HepG2 (cell line): ENCODE data around the gene SLC15A2. TPM values are rescaled to one million over a fixed set of nuclear protein-coding genes. Genes with fewer than 3 reads are reported as not detected.
A peak's percentile ranks its signal among the peaks of the same experiment; 100 is the strongest.

ENCODE experiments used
- ATAC-seq: fragments of 200-7000 bp; cut with Tn5 transposase; 3 replicates; pipeline ENCODE4 v1.9.1; 2020; ENCODE audit warnings: mild to moderate bottlenecking, moderate library complexity
- BruUV-seq: library from RNA; stranded (reverse); fragments of 400-500 nt; replicated peaks from 2 replicates; lab custom pipeline; 2021; lab: Mats Ljungman, UMichigan
- CTCF ChIA-PET: fragments of 300-600 bp; formaldehyde crosslinking; extraction: SDS; loops from one replicate; lab custom pipeline; 2021; ENCODE audit warnings: low total read pairs, inconsistent platforms, low intra/inter-chr PET ratio; lab: Yijun Ruan, JAX
- POLR2A ChIA-PET: fragments of 350-600 bp; sonication (Branson Sonifier 250); formaldehyde crosslinking; loops from one replicate; lab custom pipeline; 2020; ENCODE audit warnings: antibody characterized with exemption, inconsistent platforms; lab: Yijun Ruan, JAX
- DNase-seq: peaks from one replicate; pipeline ENCODE4 v3.0.0-alpha.2; 2015; ENCODE audit warnings: low spot score
- FAIRE-seq: peaks from 3 replicates; lab custom pipeline; 2011; peaks lifted over from hg19 to GRCh38; lab: Jason Lieb, UNC
- H2AFZ ChIP-seq: one replicate; pipeline ENCODE4 v1.6.1; 2011; ENCODE audit warnings: low read length, inconsistent platforms
- H3K27ac ChIP-seq: fragments of 300-600 bp; 3 replicates; pipeline ENCODE4 v1.8.0; 2011; ENCODE audit warnings: mixed run types, mild to moderate bottlenecking, mixed read lengths, low read length, inconsistent platforms; ENCODE audit not compliant: insufficient read depth; ENCODE audit errors: extremely low read length
- H3K27me3 ChIP-seq, 2 experiments: fragments of 200-600 bp in 1 of 2; 2 replicates in 1 of 2; 3 replicates in 1 of 2; pipeline versions ENCODE4 v1.6.0 to v1.8.0; 2011; ENCODE audit warnings: low read length in 2 of 2, mild to moderate bottlenecking in 2 of 2, moderate library complexity in 2 of 2, inconsistent platforms in 1 of 2; ENCODE audit not compliant: insufficient read depth in 2 of 2, control insufficient read depth in 1 of 2
- H3K36me3 ChIP-seq, 2 experiments: fragments of 200-600 bp in 1 of 2; replicated peaks in 1 of 2; 2 replicates in 1 of 2; 3 replicates in 1 of 2; pipeline versions ENCODE4 v1.5.1 to v1.8.0; 2011; ENCODE audit warnings: low read length in 2 of 2, inconsistent platforms in 1 of 2; ENCODE audit not compliant: insufficient read depth in 2 of 2, control insufficient read depth in 1 of 2
- H3K4me1 ChIP-seq: 2 replicates; pipeline ENCODE4 v1.5.1; 2012; ENCODE audit warnings: low read length, inconsistent platforms; ENCODE audit not compliant: insufficient read depth
- H3K4me2 ChIP-seq: 2 replicates; pipeline ENCODE4 v1.6.0; 2011; ENCODE audit warnings: low read depth, low read length, inconsistent platforms
- H3K4me3 ChIP-seq, 3 experiments: fragments of 200-600 bp in 1 of 3; sonication (generic), shearing (Covaris generic) in 1 of 3; replicated peaks in 1 of 3; 2 replicates each; pipeline ENCODE4 v1.5.1; 2011 to 2016; ENCODE audit warnings: low read length in 3 of 3, inconsistent platforms in 2 of 3, low read depth in 2 of 3, mild to moderate bottlenecking in 2 of 3, control low read depth in 1 of 3, mixed read lengths in 1 of 3; ENCODE audit not compliant: insufficient read depth in 1 of 3
- H3K79me2 ChIP-seq: one replicate; pipeline ENCODE4 v1.6.1; 2011; ENCODE audit warnings: low read length, inconsistent platforms; ENCODE audit not compliant: insufficient read depth
- H3K9ac ChIP-seq: 2 replicates; pipeline ENCODE4 v1.6.0; 2011; ENCODE audit warnings: mild to moderate bottlenecking, low read depth, low read length, inconsistent platforms; ENCODE audit not compliant: insufficient read depth
- H3K9me3 ChIP-seq: 2 replicates; pipeline ENCODE4 v1.5.1; 2012; ENCODE audit warnings: mild to moderate bottlenecking, low read length
- H4K20me1 ChIP-seq: 2 replicates; pipeline ENCODE4 v1.6.0; 2011; ENCODE audit warnings: inconsistent platforms, mild to moderate bottlenecking, low read length, moderate library complexity; ENCODE audit not compliant: insufficient read depth
- ADNP ChIP-seq: sonication (generic); formaldehyde crosslinking; IDR thresholded peaks from 2 replicates; pipeline ENCODE4 v1.4.0; 2020; ENCODE audit warnings: missing genetic modification reagents
- CCAR2 ChIP-seq: fragments of 200-400 bp; formaldehyde crosslinking; optimal IDR thresholded peaks from 2 replicates; pipeline ENCODE3; 2018; ENCODE audit warnings: low read depth, mild to moderate bottlenecking, low read length, moderate library complexity
- CEBPB ChIP-seq: IDR thresholded peaks from 2 replicates; pipeline ENCODE4 v1.6.1; 2011; ENCODE audit warnings: low read depth, low read length, improper control_type of control experiment, borderline replicate concordance
- CEBPG ChIP-seq: IDR thresholded peaks from 2 replicates; pipeline ENCODE4 v1.6.1; 2016
- MXI1 ChIP-seq: IDR thresholded peaks from 3 replicates; pipeline ENCODE4 v1.6.1; 2012; ENCODE audit warnings: low read depth, low read length, inconsistent platforms, borderline replicate concordance
- SPEN ChIP-seq: sonication (generic); formaldehyde crosslinking; IDR thresholded peaks from 2 replicates; pipeline ENCODE4 v1.5.1; 2020; ENCODE audit warnings: low read depth, mild to moderate bottlenecking, missing genetic modification reagents
- ZNF143 ChIP-seq: sonication (generic); formaldehyde crosslinking; IDR thresholded peaks from 2 replicates; pipeline ENCODE4 v1.4.0; 2020; ENCODE audit warnings: missing genetic modification reagents
- ZNF580 ChIP-seq: IDR thresholded peaks from 2 replicates; pipeline ENCODE4 v1.6.1; 2016; ENCODE audit warnings: low read depth, borderline replicate concordance
- ZNF720 ChIP-seq: sonication (generic); formaldehyde crosslinking; IDR thresholded peaks from 2 replicates; pipeline ENCODE4 v1.4.0; 2020; ENCODE audit warnings: missing genetic modification reagents
- WGBS: methylation state at CpG from one replicate; pipeline ENCODE4 v1.1.6; 2017; ENCODE audit warnings: low lambda C conversion rate; 5-methylcytosine and 5-hydroxymethylcytosine counted together
- in situ Hi-C: cut with HindIII; loops from 2 replicates; pipeline ENCODE4 v1.10.0; 2017; ENCODE audit warnings: low pct_unique_long_range_greater_than_20kb; ENCODE audit not compliant: extremely low pct_ligation_motif_present
- intact Hi-C: fragments of 100-400 bp; cut with micrococcal nuclease; formaldehyde crosslinking; loops from one replicate; pipeline ENCODE4 v1.10.0; 2022; ENCODE audit not compliant: unreplicated experiment
- polyA plus RNA-seq, 8 experiments: library from polyadenylated mRNA; depleted of rRNA in 3 of 8; stranded (reverse) in 7 of 8; unstranded in 1 of 8; fragments of >200 nt; fragmentation: Illumina TruSeq in 4 of 8; extraction: Trizol in 4 of 8; gene quantifications; 2 replicates each; pipeline versions ENCODE4 v1.2.1 to v1.2.3, GENCODE V29; 2011 to 2016; ENCODE audit warnings: low read depth in 4 of 8, missing spikeins in 1 of 8, mixed read lengths in 1 of 8; ENCODE audit not compliant: insufficient read depth in 1 of 8
- total RNA-seq, 5 experiments: library from RNA; depleted of rRNA; stranded (reverse); fragments of >200 nt; fragmentation: Illumina TruSeq; extraction: Trizol; gene quantifications; 2 replicates each; pipeline ENCODE4 v1.2.3, GENCODE V29; 2016; ENCODE audit warnings: low read depth in 1 of 5

Gene SLC15A2
- total and polyA plus RNA-seq, 2 of the 13 experiments (the other 11 are each of a cell fraction or from before 2014, with no cell fraction given) = 1.0 to 1.4 TPM

- Histone ChIP-seq H3K4me2 (no peak overlapping the region), H3K9me3 (no peaks in the 10 kb centered on the region), H3K27me3 (no peaks in the 10 kb centered on the region), H3K27ac (no peak overlapping the region)
- TF ChIP-seq ZNF720 (CRISPR knock-in tag) (no peak), ZNF143 (CRISPR knock-in tag) (no peak), CCAR2 (no peak), ADNP (CRISPR knock-in tag) (no peak), SPEN (CRISPR knock-in tag) (no peak), MXI1 (no peak)
- TF ChIP-seq, all 625 proteins: peak for 0
- 88% methylated on average over 2 of the region's 2 CpGs for WGBS
- POLR2A ChIA-PET = no interaction called here
- Histone ChIP-seq H3K4me1 (no peaks in the 10 kb centered on the region), H2AFZ (no peak overlapping the region), H3K9ac (no peak overlapping the region), H3K4me3 (no peak overlapping the region), H3K79me2 (no peaks in the 10 kb centered on the region), H3K36me3 (no peaks in the 10 kb centered on the region), H4K20me1 (no peaks in the 10 kb centered on the region)
- ATAC-seq (no peak), FAIRE-seq (no peak), DNase-seq (no peak)
- CTCF ChIA-PET = no interaction called here
- intact Hi-C loops = no loop called here
- no TSS peak for BruUV-seq
- in situ Hi-C loops = no loop called here
Observed at GRCh38 chr3:121885386-121885785, 8.8 kb upstream of the SLC15A2 start.

GRCh38 chr3:121895121-121895520 is 920 bp downstream of the SLC15A2 start:
- H3K9me3 ChIP-seq = no peaks in the 10 kb centered on the region
- H2AFZ ChIP-seq = no peak overlapping the region
- ATAC-seq = peak; percentile 54; the same call in 1 of the 3 replicates
- H3K9ac ChIP-seq = no peak overlapping the region
- ChIA-PET POLR2A (no interaction called here), CTCF (no interaction called here)
- no peaks in the 10 kb centered on the region for H3K27me3 ChIP-seq
- in situ Hi-C loops = no loop called here
- no peak overlapping the region for H3K27ac ChIP-seq
- TF ChIP-seq ZNF580 (CRISPR knock-in tag) = no peak
- TF ChIP-seq CEBPB = peak; percentile 87
- peak; percentile 77 for TF ChIP-seq CEBPG (CRISPR knock-in tag)
- no TSS peak for BruUV-seq
- no peak overlapping the region for H3K4me2 ChIP-seq
- H3K4me3 ChIP-seq = no peak overlapping the region
- H3K4me1 ChIP-seq = no peaks in the 10 kb centered on the region
- intact Hi-C loops = no loop called here
- H4K20me1 ChIP-seq = no peaks in the 10 kb centered on the region
- no peak for FAIRE-seq
- no peak for DNase-seq
- H3K79me2 ChIP-seq = no peaks in the 10 kb centered on the region
- no peaks in the 10 kb centered on the region for H3K36me3 ChIP-seq
- 0% methylated on average over 1 of the region's 1 CpG for WGBS
